Bronchial epithelial cell (primary cell): Measurements from ENCODE around the gene FBXO42. TPM values are rescaled to one million over a fixed set of nuclear protein-coding genes. Genes with fewer than 3 reads are reported as not detected.

Experiments
- DNase-seq: peaks from one replicate; pipeline ENCODE4 v3.0.0-alpha.2; 2010; ENCODE audit warnings: low read depth
- FAIRE-seq: peaks from 2 replicates; lab custom pipeline; 2011; peaks lifted over from hg19 to GRCh38; lab: Jason Lieb, UNC
- H3K27me3 ChIP-seq: 2 replicates; pipeline ENCODE4 v1.5.1; 2011; ENCODE audit warnings: low read length; ENCODE audit not compliant: control insufficient read depth, insufficient read depth
- H3K36me3 ChIP-seq: 2 replicates; pipeline ENCODE4 v1.5.1; 2011; ENCODE audit warnings: low read length; ENCODE audit not compliant: control insufficient read depth, insufficient read depth
- H3K4me3 ChIP-seq: 2 replicates; pipeline ENCODE4 v1.5.1; 2011; ENCODE audit warnings: mild to moderate bottlenecking, low read depth, low read length, control low read depth
- CTCF ChIP-seq: IDR thresholded peaks from 2 replicates; pipeline ENCODE4 v1.5.1; 2011; ENCODE audit warnings: mild to moderate bottlenecking, moderate library complexity, low read length, control low read depth, inconsistent platforms; ENCODE audit not compliant: insufficient read depth, severe bottlenecking
- total RNA-seq: library from RNA; depleted of rRNA; stranded (reverse); fragments of >200 nt; gene quantifications from 2 replicates; pipeline ENCODE4 v1.2.1, GENCODE V29; 2014

The FBXO42 gene
- total RNA-seq, 1 donor from 2014 or later: 10.8 TPM

GRCh38 chr1:16376971-16377370 is 24.7 kb upstream of the FBXO42 start:
- FAIRE-seq: no peak
- H3K4me3 ChIP-seq: no peak overlapping the region
- TF ChIP-seq CTCF: no peak
- no peaks in the 10 kb centered on the region for H3K27me3 ChIP-seq
- no peak for DNase-seq
- peaks cover 3% of the 10 kb centered on the region for H3K36me3 ChIP-seq

GRCh38 chr1:16375521-16376340 is 23.5 kb upstream of the FBXO42 start:
- FAIRE-seq (no peak), DNase-seq (no peak)
- H3K4me3 ChIP-seq: no peak overlapping the region

GRCh38 chr1:16374266-16374665 is 22.0 kb upstream of the FBXO42 start:
- FAIRE-seq (no peak), DNase-seq (no peak)
- peaks cover 3% of the 10 kb centered on the region for H3K36me3 ChIP-seq
- H3K27me3 ChIP-seq: no peaks in the 10 kb centered on the region
- TF ChIP-seq CTCF: no peak
- H3K4me3 ChIP-seq: no peak overlapping the region

More at GRCh38 chr1:16375521-16376340, 23.5 kb upstream of the FBXO42 start:
- Histone ChIP-seq H3K27me3 (no peaks in the 10 kb centered on the region), H3K36me3 (peaks cover 3% of the 10 kb centered on the region)
- TF ChIP-seq CTCF: no peak

DNA sequence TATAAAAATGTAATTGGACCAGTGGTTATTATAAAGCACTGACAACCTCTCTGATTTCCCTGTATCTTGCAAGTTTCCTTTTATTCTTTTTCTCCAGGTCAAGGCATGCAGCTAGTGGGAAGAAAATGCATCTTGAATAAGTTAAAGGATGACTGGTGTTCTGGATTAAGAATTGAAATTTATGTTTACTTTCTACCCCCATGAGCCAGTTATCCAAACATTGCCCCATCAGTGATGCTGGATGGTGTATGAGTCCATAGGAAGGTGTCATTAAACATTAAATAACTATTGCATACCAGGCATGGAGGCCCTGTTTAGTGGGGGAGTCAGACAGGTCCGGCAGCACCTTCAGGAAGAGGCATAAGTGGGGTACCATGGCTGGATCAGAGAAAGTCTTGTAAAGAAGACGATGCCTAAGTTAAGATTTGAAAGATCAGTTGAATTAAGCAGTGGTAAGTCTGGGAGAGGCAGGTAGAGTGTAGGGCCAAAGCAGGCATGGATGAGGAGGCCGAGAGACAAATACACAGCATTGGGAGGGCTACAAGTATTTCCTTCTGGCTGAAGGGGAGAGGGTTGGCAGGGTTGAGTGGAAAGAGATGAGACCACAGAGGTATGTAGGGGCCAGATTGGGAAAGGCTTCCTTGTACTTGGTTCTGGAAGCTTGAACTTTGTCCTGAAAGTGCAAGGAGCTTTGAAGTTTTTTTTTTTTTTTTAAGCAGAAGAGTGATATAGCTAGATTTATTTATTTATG is 20.4 kb upstream of the FBXO42 start:
- peaks cover 3% of the 10 kb centered on the region for H3K36me3 ChIP-seq
- DNase-seq: no peak
- H3K4me3 ChIP-seq: no peak overlapping the region
- no peaks in the 10 kb centered on the region for H3K27me3 ChIP-seq
- FAIRE-seq: no peak
- no peak for TF ChIP-seq CTCF

GRCh38 chr1:16371725-16372124 is 19.4 kb upstream of the FBXO42 start:
- DNase-seq (peak; percentile 57), FAIRE-seq (no peak)
- H3K4me3 ChIP-seq: no peak overlapping the region

More at GRCh38 chr1:16371725-16372124, 19.4 kb upstream of the FBXO42 start:
- Histone ChIP-seq H3K36me3 (peaks cover 3% of the 10 kb centered on the region), H3K27me3 (no peaks in the 10 kb centered on the region)
- no peak for TF ChIP-seq CTCF
